Mammary epithelial cell (primary cell): ENCODE measurements around the gene TP53I13.

Experiments
- EZH2 ChIP-seq: IDR thresholded peaks from 2 replicates; pipeline ENCODE4 v1.6.1; 2012; ENCODE audit warnings: low read length, inconsistent platforms, borderline replicate concordance
- TF ChIP-seq, protein P1 (sequence below), 2 donors: IDR thresholded peaks in 1 of 2; conservative IDR thresholded peaks in 1 of 2; 2 replicates each; pipeline ENCODE4 v1.5.1; 2011 to 2012; ENCODE audit warnings: inconsistent platforms in 2 of 2, low read length in 2 of 2, mild to moderate bottlenecking in 2 of 2, control low read depth in 1 of 2, low read depth in 1 of 2; ENCODE audit not compliant: insufficient read depth in 1 of 2; ENCODE audit errors: extremely low read depth in 1 of 2

DNA sequence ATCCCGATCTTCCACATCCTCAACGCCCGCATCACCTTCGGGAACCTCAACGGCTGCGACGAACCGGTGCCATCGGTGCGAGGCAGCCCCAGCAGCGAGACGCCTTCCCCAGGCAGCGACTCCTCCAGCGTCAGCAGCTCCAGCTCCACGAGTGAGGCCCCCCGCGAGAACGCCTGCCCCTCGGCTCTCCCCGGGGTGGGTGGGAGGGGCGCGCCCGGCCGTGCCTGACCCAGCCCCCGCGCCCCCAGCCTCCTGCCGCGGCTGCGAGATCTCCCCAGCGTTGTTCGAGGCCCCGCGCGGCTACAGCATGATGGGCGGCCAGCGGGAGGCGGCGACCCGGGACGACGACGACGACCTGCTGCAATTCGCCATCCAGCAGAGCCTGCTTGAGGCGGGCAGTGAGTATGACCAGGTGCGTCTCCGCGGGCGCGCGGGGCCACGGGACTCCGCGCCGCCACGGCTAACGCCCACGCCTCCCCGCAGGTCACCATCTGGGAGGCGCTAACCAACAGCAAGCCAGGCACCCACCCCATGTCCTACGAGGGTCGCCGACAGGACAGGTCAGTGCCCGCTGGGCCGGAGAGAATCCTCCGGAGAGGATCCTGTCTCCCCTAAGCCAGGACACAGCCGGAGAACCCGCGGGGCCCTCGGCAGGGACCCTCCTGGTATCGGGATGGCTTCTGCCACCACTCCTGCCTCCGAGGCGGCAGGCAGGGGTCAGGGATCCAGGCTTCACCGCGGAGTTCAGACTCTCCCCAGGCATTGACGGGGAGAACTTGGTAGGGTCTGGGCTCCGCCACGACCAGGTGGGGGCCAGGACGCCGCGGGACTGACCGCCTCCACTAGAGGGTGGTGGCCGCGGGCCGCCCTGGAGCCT lies 44.1 kb downstream of the TP53I13 start:
- TF ChIP-seq, protein P1, sequence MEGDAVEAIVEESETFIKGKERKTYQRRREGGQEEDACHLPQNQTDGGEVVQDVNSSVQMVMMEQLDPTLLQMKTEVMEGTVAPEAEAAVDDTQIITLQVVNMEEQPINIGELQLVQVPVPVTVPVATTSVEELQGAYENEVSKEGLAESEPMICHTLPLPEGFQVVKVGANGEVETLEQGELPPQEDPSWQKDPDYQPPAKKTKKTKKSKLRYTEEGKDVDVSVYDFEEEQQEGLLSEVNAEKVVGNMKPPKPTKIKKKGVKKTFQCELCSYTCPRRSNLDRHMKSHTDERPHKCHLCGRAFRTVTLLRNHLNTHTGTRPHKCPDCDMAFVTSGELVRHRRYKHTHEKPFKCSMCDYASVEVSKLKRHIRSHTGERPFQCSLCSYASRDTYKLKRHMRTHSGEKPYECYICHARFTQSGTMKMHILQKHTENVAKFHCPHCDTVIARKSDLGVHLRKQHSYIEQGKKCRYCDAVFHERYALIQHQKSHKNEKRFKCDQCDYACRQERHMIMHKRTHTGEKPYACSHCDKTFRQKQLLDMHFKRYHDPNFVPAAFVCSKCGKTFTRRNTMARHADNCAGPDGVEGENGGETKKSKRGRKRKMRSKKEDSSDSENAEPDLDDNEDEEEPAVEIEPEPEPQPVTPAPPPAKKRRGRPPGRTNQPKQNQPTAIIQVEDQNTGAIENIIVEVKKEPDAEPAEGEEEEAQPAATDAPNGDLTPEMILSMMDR (conservative IDR thresholded peaks at IDR 0.05 in 1 of 2, IDR thresholded peaks at IDR 0.05 in 1 of 2; ENCODE audit: extremely low read depth in 1 of 2, insufficient read depth in 1 of 2, low read depth in 1 of 2, low read length in 2 of 2) = no peak
- no peak for TF ChIP-seq EZH2
